ENCODE data around the gene PLXNA4. TPM values are rescaled to one million over a fixed set of nuclear protein-coding genes. Genes with fewer than 3 reads are reported as not detected.

Gene PLXNA4
- total and polyA plus RNA-seq, 10 donors = 0.15 to 14.7 (median 8.7) TPM

GRCh38 chr7:132495936-132496335 lies 80.3 kb downstream of the PLXNA4 start:
- peak; percentile 59 for DNase-seq
- intact Hi-C loops (cut with DNase I; ENCODE audit: low total_unique reads) = no loop called here

GRCh38 chr7:132494474-132494873 lies 81.8 kb downstream of the PLXNA4 start:
- Histone ChIP-seq H3K36me3 (no peaks in the 10 kb centered on the region), H3K9me3 (no peaks in the 10 kb centered on the region), H3K27ac (no peak overlapping the region), H3K4me3 (no peak overlapping the region), H3K27me3 (replicated peaks in 1 of 7) (no peaks in the 10 kb centered on the region), H3K4me1 (peaks cover 0 to 4% (median 0%) of the 10 kb centered on the region in 6 donors)
- intact Hi-C loops (cut with DNase I; ENCODE audit: low total_unique reads) = no loop called here
- DNase-seq = peak; percentile 53
- 85 to 96% (median 93%) methylated on average over 12 of the region's 12 CpGs for WGBS, 5 donors
- no peak for TF ChIP-seq POLR2AphosphoS5 (IDR thresholded peaks at IDR 0.05)
- TF ChIP-seq CTCF (IDR thresholded peaks at IDR 0.05 in 8 of 11, conservative IDR thresholded peaks at IDR 0.05 in 3 of 11) = no peak
- no peak for TF ChIP-seq POLR2A (IDR thresholded peaks at IDR 0.05)

More at GRCh38 chr7:132495936-132496335, 80.3 kb downstream of the PLXNA4 start:
- TF ChIP-seq CTCF (IDR thresholded peaks at IDR 0.05 in 8 of 11, conservative IDR thresholded peaks at IDR 0.05 in 3 of 11) = no peak
- TF ChIP-seq POLR2AphosphoS5 (IDR thresholded peaks at IDR 0.05) = no peak
- no peak for TF ChIP-seq POLR2A (IDR thresholded peaks at IDR 0.05)
- Histone ChIP-seq H3K4me3 (no peak overlapping the region), H3K27me3 (replicated peaks in 1 of 7) (no peaks in the 10 kb centered on the region), H3K9me3 (no peaks in the 10 kb centered on the region), H3K36me3 (no peaks in the 10 kb centered on the region), H3K27ac (no peak overlapping the region), H3K4me1 (peaks cover 0 to 11% (median 0%) of the 10 kb centered on the region in 6 donors)
- WGBS, 5 donors = 38 to 60% (median 46%) methylated on average over 3 of the region's 3 CpGs

- Histone ChIP-seq H3K27me3 (replicated peaks in 1 of 7) (peaks cover 0 to 4% (median 0%) of the 10 kb centered on the region in 7 donors), H3K4me3 (no peak overlapping the region), H3K27ac (no peak overlapping the region), H3K4me1 (peaks cover 0 to 10% (median 0%) of the 10 kb centered on the region in 6 donors), H3K9me3 (no peaks in the 10 kb centered on the region), H3K36me3 (no peaks in the 10 kb centered on the region)
- TF ChIP-seq CTCF (IDR thresholded peaks at IDR 0.05 in 8 of 11, conservative IDR thresholded peaks at IDR 0.05 in 3 of 11) (no peak), POLR2AphosphoS5 (IDR thresholded peaks at IDR 0.05) (no peak), POLR2A (IDR thresholded peaks at IDR 0.05) (no peak)
- intact Hi-C loops (cut with DNase I; ENCODE audit: low total_unique reads) = no loop called here
- 70 to 89% (median 87%) methylated on average over 1 of the region's 1 CpG for WGBS, 5 donors
- DNase-seq = no peak
Observed at GRCh38 chr7:132492823-132493445, 83.3 kb downstream of the PLXNA4 start.

GRCh38 chr7:132491391-132491945 lies 84.8 kb downstream of the PLXNA4 start:
- 83 to 95% (median 91%) methylated on average over 8 of the region's 8 CpGs for WGBS, 5 donors
- Histone ChIP-seq H3K36me3 (no peaks in the 10 kb centered on the region), H3K27me3 (replicated peaks in 1 of 7) (peaks cover 0 to 4% (median 0%) of the 10 kb centered on the region in 7 donors), H3K4me3 (no peak overlapping the region), H3K4me1 (peaks cover 0 to 17% (median 3%) of the 10 kb centered on the region in 6 donors), H3K27ac (no peak overlapping the region), H3K9me3 (no peaks in the 10 kb centered on the region)
- intact Hi-C loops (cut with DNase I; ENCODE audit: low total_unique reads) = no loop called here
- no peak for DNase-seq
- TF ChIP-seq POLR2A (IDR thresholded peaks at IDR 0.05) (no peak), CTCF (IDR thresholded peaks at IDR 0.05 in 8 of 11, conservative IDR thresholded peaks at IDR 0.05 in 3 of 11) (no peak)
